T47D (cell line): ENCODE results near the gene PTTG1.

ENCODE experiments used
- DNase-seq, 2 experiments: peaks; one replicate each; pipeline versions ENCODE4 v3.0.0 to v3.0.0-alpha.2; 2011 to 2012; ENCODE audit warnings: low read depth in 1 of 2, low spot score in 1 of 2
- JUND ChIP-seq: IDR thresholded peaks from 2 replicates; pipeline ENCODE4 v1.6.1; 2012; ENCODE audit warnings: low read depth
- in situ Hi-C: cut with HindIII; loops from 2 replicates; pipeline ENCODE4 v1.10.0; 2016; ENCODE audit warnings: low sequenced_read_pairs, low pct_unique_long_range_greater_than_20kb

Gene PTTG1

GRCh38 chr5:160463227-160463626 lies 41.6 kb downstream of the PTTG1 start:
- TF ChIP-seq JUND, result no peak
- DNase-seq, result no peak
- in situ Hi-C loops, result no loop called here

- no peak for TF ChIP-seq JUND
- in situ Hi-C loops, result no loop called here
- no peak for DNase-seq
Observed at GRCh38 chr5:160463740-160464465, 42.2 kb downstream of the PTTG1 start.

- DNase-seq, result no peak
- no peak for TF ChIP-seq JUND
- in situ Hi-C loops, result no loop called here
Observed at GRCh38 chr5:160464466-160464797, 42.8 kb downstream of the PTTG1 start.

- in situ Hi-C loops, result no loop called here
- no peak for TF ChIP-seq JUND
- no peak for DNase-seq
Observed at GRCh38 chr5:160466116-160466515, 44.5 kb downstream of the PTTG1 start.

- no peak for TF ChIP-seq JUND
- DNase-seq, result no peak
- in situ Hi-C loops, result no loop called here
Observed at GRCh38 chr5:160466889-160467554, 45.4 kb downstream of the PTTG1 start.

- no peak for TF ChIP-seq JUND
- in situ Hi-C loops, result no loop called here
- no peak for DNase-seq
Observed at GRCh38 chr5:160467555-160468362, 46.1 kb downstream of the PTTG1 start.

GRCh38 chr5:160468363-160468975 lies 46.8 kb downstream of the PTTG1 start:
- in situ Hi-C loops, result no loop called here
- no peak for TF ChIP-seq JUND
- DNase-seq, result no peak

GRCh38 chr5:160469156-160470144 lies 47.8 kb downstream of the PTTG1 start:
- no peak for DNase-seq
- no peak for TF ChIP-seq JUND
- in situ Hi-C loops, result no loop called here

- TF ChIP-seq JUND, result no peak
- in situ Hi-C loops, result no loop called here
- no peak for DNase-seq
Observed at GRCh38 chr5:160470437-160471361, 49.0 kb downstream of the PTTG1 start.

- DNase-seq, result no peak
- no peak for TF ChIP-seq JUND
- in situ Hi-C loops, result no loop called here
Observed at GRCh38 chr5:160471761-160472160, 50.1 kb downstream of the PTTG1 start.

- TF ChIP-seq JUND, result no peak
- DNase-seq, result no peak
- in situ Hi-C loops, result no loop called here
Observed at GRCh38 chr5:160472482-160472881, 50.8 kb downstream of the PTTG1 start.
